22Rv1 (cell line): ENCODE data around the gene CD53.

Experiments used
- ZFX ChIP-seq: fragments of 450-650 bp; IDR thresholded peaks from 2 replicates; pipeline ENCODE4 v1.6.1; 2017; ENCODE audit warnings: antibody characterized with exemption, borderline replicate concordance
- TF ChIP-seq, protein P1 (sequence below): fragments of 450-650 bp; IDR thresholded peaks from 2 replicates; pipeline ENCODE4 v1.5.1; 2017; ENCODE audit warnings: mild to moderate bottlenecking

DNA sequence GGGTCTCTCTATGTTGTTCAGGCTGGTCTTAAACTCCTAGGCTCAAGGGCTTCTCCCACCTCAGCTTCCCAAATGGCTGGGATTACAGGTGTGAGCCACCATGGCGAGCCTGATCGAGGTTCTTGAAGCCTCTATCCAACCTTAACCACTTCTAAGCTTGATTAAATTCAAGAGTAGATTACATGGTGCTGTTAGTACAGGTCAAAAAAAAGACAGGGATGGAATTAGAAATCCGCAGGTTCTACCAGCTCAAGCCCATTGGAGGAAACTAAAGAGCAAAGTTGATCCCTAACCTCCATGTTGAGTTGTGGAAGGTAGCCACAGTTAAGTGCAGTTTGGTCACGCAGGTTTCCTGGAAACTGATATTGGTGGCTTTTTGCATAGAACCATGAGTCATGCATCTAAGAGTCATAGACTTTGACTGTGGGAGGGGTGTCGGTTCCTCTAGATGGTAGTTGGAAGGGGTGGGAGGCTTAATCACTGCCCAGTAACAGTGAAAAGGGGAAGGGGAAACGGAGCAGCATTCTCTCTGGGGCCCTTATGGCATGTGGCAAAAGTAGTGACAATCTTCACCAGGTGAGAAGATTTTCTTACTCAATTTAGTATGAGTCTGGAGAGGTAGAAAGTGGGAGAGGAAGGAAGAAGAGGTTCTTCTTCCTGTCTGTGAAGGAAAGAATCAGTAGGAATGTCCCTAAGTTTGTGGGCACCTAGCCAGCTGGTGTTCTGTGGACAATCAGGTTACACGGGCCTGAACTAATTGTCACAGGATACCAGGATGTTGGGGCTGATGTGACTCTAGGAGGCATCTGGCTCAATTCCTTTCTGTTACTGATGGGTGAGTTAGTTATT is 7.0 kb downstream of the CD53 start:
- TF ChIP-seq, protein P1, sequence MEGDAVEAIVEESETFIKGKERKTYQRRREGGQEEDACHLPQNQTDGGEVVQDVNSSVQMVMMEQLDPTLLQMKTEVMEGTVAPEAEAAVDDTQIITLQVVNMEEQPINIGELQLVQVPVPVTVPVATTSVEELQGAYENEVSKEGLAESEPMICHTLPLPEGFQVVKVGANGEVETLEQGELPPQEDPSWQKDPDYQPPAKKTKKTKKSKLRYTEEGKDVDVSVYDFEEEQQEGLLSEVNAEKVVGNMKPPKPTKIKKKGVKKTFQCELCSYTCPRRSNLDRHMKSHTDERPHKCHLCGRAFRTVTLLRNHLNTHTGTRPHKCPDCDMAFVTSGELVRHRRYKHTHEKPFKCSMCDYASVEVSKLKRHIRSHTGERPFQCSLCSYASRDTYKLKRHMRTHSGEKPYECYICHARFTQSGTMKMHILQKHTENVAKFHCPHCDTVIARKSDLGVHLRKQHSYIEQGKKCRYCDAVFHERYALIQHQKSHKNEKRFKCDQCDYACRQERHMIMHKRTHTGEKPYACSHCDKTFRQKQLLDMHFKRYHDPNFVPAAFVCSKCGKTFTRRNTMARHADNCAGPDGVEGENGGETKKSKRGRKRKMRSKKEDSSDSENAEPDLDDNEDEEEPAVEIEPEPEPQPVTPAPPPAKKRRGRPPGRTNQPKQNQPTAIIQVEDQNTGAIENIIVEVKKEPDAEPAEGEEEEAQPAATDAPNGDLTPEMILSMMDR = no peak
- TF ChIP-seq ZFX = no peak
